Endothelial cell of umbilical vein (primary cell): ENCODE measurements around the gene FRS2. TPM values are rescaled to one million over a fixed set of nuclear protein-coding genes. Genes with fewer than 3 reads are reported as not detected.

Experiments used
- BruUV-seq: library from RNA; stranded (reverse); fragments of 400-500 nt; replicated peaks from 2 replicates; lab custom pipeline; 2021; lab: Mats Ljungman, UMichigan
- CTCF ChIA-PET: fragments of 300-600, 350-600 bp; sonication (Branson Sonifier 250); formaldehyde crosslinking; loops from one replicate; lab custom pipeline; 2021; ENCODE audit warnings: antibody characterized with exemption, inconsistent platforms; lab: Charles Lee
- POLR2A ChIA-PET: fragments of 300-600, 350-600 bp; sonication (Branson Sonifier 250); formaldehyde crosslinking; loops from one replicate; lab custom pipeline; 2021; ENCODE audit warnings: antibody characterized with exemption, inconsistent platforms; lab: Charles Lee
- DNase-seq: peaks from one replicate; pipeline ENCODE4 v3.0.0-alpha.2; 2011; ENCODE audit warnings: low read depth, low spot score
- FAIRE-seq: peaks from 2 replicates; lab custom pipeline; 2011; peaks lifted over from hg19 to GRCh38; lab: Jason Lieb, UNC
- H2AFZ ChIP-seq: 2 replicates; pipeline ENCODE4 v1.6.0; 2012; ENCODE audit warnings: low read depth, low read length, control low read depth, inconsistent platforms
- H3K27ac ChIP-seq: 2 replicates; pipeline ENCODE4 v1.5.1; 2011; ENCODE audit warnings: low read depth, mild to moderate bottlenecking, control low read depth, low read length, moderate library complexity; ENCODE audit not compliant: insufficient read depth
- H3K27me3 ChIP-seq, 2 experiments: 2 replicates each; pipeline versions ENCODE4 v1.6.0 to v1.6.1; 2011; ENCODE audit warnings: low read length in 2 of 2, mixed read lengths in 1 of 2; ENCODE audit not compliant: control insufficient read depth in 2 of 2, insufficient read depth in 2 of 2
- H3K36me3 ChIP-seq, 2 experiments: 2 replicates in 1 of 2; 3 replicates in 1 of 2; pipeline ENCODE4 v1.5.1; 2011; ENCODE audit warnings: low read length in 2 of 2, mild to moderate bottlenecking in 1 of 2, moderate library complexity in 1 of 2; ENCODE audit not compliant: control insufficient read depth in 2 of 2, insufficient read depth in 2 of 2; ENCODE audit errors: extremely low read depth in 1 of 2
- H3K4me1 ChIP-seq: 3 replicates; pipeline ENCODE4 v1.5.1; 2011; ENCODE audit warnings: mild to moderate bottlenecking, low read length; ENCODE audit not compliant: control insufficient read depth, insufficient read depth; ENCODE audit errors: extremely low read depth
- H3K4me2 ChIP-seq: 2 replicates; pipeline ENCODE4 v1.6.1; 2011; ENCODE audit warnings: low read length, control low read depth, mixed read lengths; ENCODE audit not compliant: insufficient read depth
- H3K4me3 ChIP-seq, 3 experiments: fragments of 200-600 bp in 1 of 3; sonication (generic), shearing (Covaris generic) in 1 of 3; replicated peaks in 1 of 3; 2 replicates each; pipeline ENCODE4 v1.5.1; 2011 to 2016; ENCODE audit warnings: control low read depth in 3 of 3, low read length in 3 of 3, mild to moderate bottlenecking in 2 of 3, inconsistent platforms in 1 of 3, low read depth in 1 of 3, moderate library complexity in 1 of 3; ENCODE audit not compliant: insufficient read depth in 1 of 3
- H3K79me2 ChIP-seq: 2 replicates; pipeline ENCODE4 v1.6.0; 2012; ENCODE audit warnings: low read length, inconsistent platforms; ENCODE audit not compliant: control insufficient read depth, insufficient read depth
- H3K9ac ChIP-seq: replicated peaks from 2 replicates; pipeline ENCODE3; 2011; ENCODE audit warnings: low read length, control low read depth; ENCODE audit not compliant: insufficient read depth; ENCODE audit errors: extremely low read depth
- H3K9me1 ChIP-seq: replicated peaks from 3 replicates; pipeline ENCODE4 v1.6.0; 2011; ENCODE audit warnings: mild to moderate bottlenecking, low read length; ENCODE audit not compliant: control insufficient read depth, insufficient read depth; ENCODE audit errors: extremely low read depth
- H3K9me3 ChIP-seq: replicated peaks from 2 replicates; pipeline ENCODE4 v1.5.1; 2012; ENCODE audit warnings: low read length, inconsistent platforms; ENCODE audit not compliant: control insufficient read depth, insufficient read depth
- H4K20me1 ChIP-seq: replicated peaks from 2 replicates; pipeline ENCODE3; 2011; ENCODE audit warnings: mild to moderate bottlenecking, low read length; ENCODE audit not compliant: control insufficient read depth, insufficient read depth; ENCODE audit errors: extremely low read depth
- EZH2 ChIP-seq: IDR thresholded peaks from 2 replicates; pipeline ENCODE4 v1.6.1; 2012; ENCODE audit warnings: borderline replicate concordance, low read depth, mild to moderate bottlenecking, moderate library complexity, low read length, inconsistent platforms; ENCODE audit not compliant: severe bottlenecking
- JUN ChIP-seq: IDR thresholded peaks from 2 replicates; pipeline ENCODE4 v1.6.1; 2011; ENCODE audit warnings: borderline replicate concordance, low read depth; ENCODE audit not compliant: insufficient read length, insufficient read depth
- MYC ChIP-seq: IDR thresholded peaks from one replicate; pipeline ENCODE4 v1.6.1; 2011; ENCODE audit warnings: mild to moderate bottlenecking, low read depth, low read length
- POLR2A ChIP-seq: IDR thresholded peaks from 2 replicates; pipeline ENCODE4 v1.6.1; 2012; ENCODE audit warnings: low read depth, mild to moderate bottlenecking, control low read depth, low read length
- dilution Hi-C: fragments of 300-500 bp; cut with MboI; formaldehyde crosslinking; loops from one replicate; pipeline ENCODE4 v1.15.0; 2019; ENCODE audit warnings: low sequenced_read_pairs; ENCODE audit not compliant: extremely low pct_ligation_motif_present
- intact Hi-C: fragments of 100-400 bp; cut with micrococcal nuclease; formaldehyde crosslinking; loops from one replicate; pipeline ENCODE4 v1.10.0; 2022
- polyA plus RNA-seq, 4 experiments: library from polyadenylated mRNA; depleted of rRNA in 3 of 4; stranded (reverse) in 3 of 4; unstranded in 1 of 4; fragments of >200 nt; gene quantifications; 2 replicates each; pipeline versions ENCODE4 v1.2.1 to v1.2.3, GENCODE V29; 2011 to 2012; ENCODE audit warnings: missing spikeins in 1 of 4
- total RNA-seq: library from RNA; stranded (reverse); gene quantifications from 2 replicates; pipeline ENCODE4 v1.2.3, GENCODE V29; 2021

The FRS2 gene
- total and polyA plus RNA-seq, 2 donors (not counting 3 experiments of a cell fraction or from before 2014, with no cell fraction given) = 6.3 to 15.5 TPM

- dilution Hi-C loops = no loop called here
- FAIRE-seq = no peak
- Histone ChIP-seq H3K27ac (no peak overlapping the region), H3K9ac (no peak overlapping the region), H3K4me2 (no peak overlapping the region), H2AFZ (no peak overlapping the region), H3K4me1 (no peaks in the 10 kb centered on the region), H3K9me1 (no peaks in the 10 kb centered on the region), H3K79me2 (no peaks in the 10 kb centered on the region), H4K20me1 (no peaks in the 10 kb centered on the region), H3K9me3 (no peaks in the 10 kb centered on the region), H3K27me3 (peaks cover 2 to 8% of the 10 kb centered on the region in 2 experiments), H3K4me3 (no peak overlapping the region), H3K36me3 (no peaks in the 10 kb centered on the region)
- CTCF ChIA-PET = interaction anchor here (3.3 kb wide), 1 partner anchor 18 kb away, joined by 13 read pairs; no protein-coding TSS in a partner anchor
- DNase-seq = no peak
- POLR2A ChIA-PET = no interaction called here
- intact Hi-C loops = no loop called here
- no TSS peak for BruUV-seq
- TF ChIP-seq JUN (no peak), POLR2A (no peak), EZH2 (no peak)
Measured at GRCh38 chr12:69621551-69621950, 151.4 kb downstream of the FRS2 start.

GRCh38 chr12:69623970-69624369, 153.8 kb downstream of the FRS2 start:
- CTCF ChIA-PET = interaction anchor here (3.3 kb wide), 1 partner anchor 15 kb away, joined by 13 read pairs; no protein-coding TSS in a partner anchor
- no peak for DNase-seq

More at GRCh38 chr12:69623970-69624369, 153.8 kb downstream of the FRS2 start:
- H3K4me3 ChIP-seq = no peak overlapping the region
- no peaks in the 10 kb centered on the region for H3K4me1 ChIP-seq
- POLR2A ChIA-PET = no interaction called here
- intact Hi-C loops = no loop called here
- TF ChIP-seq MYC = no peak
- H4K20me1 ChIP-seq = no peaks in the 10 kb centered on the region
- dilution Hi-C loops = no loop called here
- no peaks in the 10 kb centered on the region for H3K9me3 ChIP-seq
- H3K9ac ChIP-seq = no peak overlapping the region
- H3K36me3 ChIP-seq = no peaks in the 10 kb centered on the region
- no peak for FAIRE-seq
- BruUV-seq = no TSS peak
- H3K27me3 ChIP-seq = peaks cover 2% of the 10 kb centered on the region in 2 experiments
- H2AFZ ChIP-seq = no peak overlapping the region
- no peak overlapping the region for H3K27ac ChIP-seq
- H3K79me2 ChIP-seq = no peaks in the 10 kb centered on the region
- no peaks in the 10 kb centered on the region for H3K9me1 ChIP-seq
- no peak overlapping the region for H3K4me2 ChIP-seq
